SKM-1 (cell line): ENCODE results near the gene PLEKHG4B.
A peak's percentile ranks its signal among the peaks of the same experiment; 100 is the strongest.
"Not testable (repeated sequence)": the region's sequence is repeated elsewhere in the genome, so short reads cannot be mapped to it uniquely, and the experiment has no call there.

Experiments
- DNase-seq: peaks from one replicate; lab custom pipeline; 2025; ENCODE audit not compliant: unreplicated experiment; lab: John Stamatoyannopoulos, UW

Gene PLEKHG4B

GRCh38 chr5:186091-187041 lies 94.4 kb downstream of the PLEKHG4B start:
- DNase-seq: no peak

- DNase-seq: no peak
Measured at GRCh38 chr5:187042-187431, 95.1 kb downstream of the PLEKHG4B start.

- no peak for DNase-seq
Measured at GRCh38 chr5:187617-188451, 95.9 kb downstream of the PLEKHG4B start.

GRCh38 chr5:188488-189481 lies 96.8 kb downstream of the PLEKHG4B start:
- DNase-seq: peak; percentile 66

- DNase-seq: no peak
Measured at GRCh38 chr5:189486-189885, 97.5 kb downstream of the PLEKHG4B start.

- DNase-seq: no peak
Measured at GRCh38 chr5:189976-190365, 98.0 kb downstream of the PLEKHG4B start.

- no peak for DNase-seq
Measured at GRCh38 chr5:190366-191035, 98.5 kb downstream of the PLEKHG4B start.

- DNase-seq: no peak
Measured at GRCh38 chr5:191036-191948, 99.3 kb downstream of the PLEKHG4B start, which contains the start of gene LRRC14B. Gene LRRC14B, plus strand, starts transcription at chr5:191495. Its CDS starts 44 bp downstream, at chr5:191539.

GRCh38 chr5:191949-192690 lies 100.2 kb downstream of the PLEKHG4B start:
- DNase-seq: no peak

GRCh38 chr5:192691-192969 lies 100.7 kb downstream of the PLEKHG4B start:
- no peak for DNase-seq

GRCh38 chr5:192970-193831 lies 101.2 kb downstream of the PLEKHG4B start:
- DNase-seq: no peak

- DNase-seq: no peak
Measured at GRCh38 chr5:194102-194501, 102.1 kb downstream of the PLEKHG4B start.

GRCh38 chr5:194603-195209 lies 102.7 kb downstream of the PLEKHG4B start:
- DNase-seq: no peak

- no peak for DNase-seq
Measured at GRCh38 chr5:195401-196160, 103.6 kb downstream of the PLEKHG4B start.

- DNase-seq: no peak
Measured at GRCh38 chr5:196350-196749, 104.4 kb downstream of the PLEKHG4B start.

- not testable (repeated sequence) for DNase-seq
Measured at GRCh38 chr5:197031-197430, 105.1 kb downstream of the PLEKHG4B start.
